KG1 (cell line): ENCODE data around the gene NFYA.
A peak's percentile ranks its signal among the peaks of the same experiment; 100 is the strongest.

ENCODE experiments used
- DNase-seq: peaks from one replicate; lab custom pipeline; 2025; lab: John Stamatoyannopoulos, UW

NFYA gene

DNA sequence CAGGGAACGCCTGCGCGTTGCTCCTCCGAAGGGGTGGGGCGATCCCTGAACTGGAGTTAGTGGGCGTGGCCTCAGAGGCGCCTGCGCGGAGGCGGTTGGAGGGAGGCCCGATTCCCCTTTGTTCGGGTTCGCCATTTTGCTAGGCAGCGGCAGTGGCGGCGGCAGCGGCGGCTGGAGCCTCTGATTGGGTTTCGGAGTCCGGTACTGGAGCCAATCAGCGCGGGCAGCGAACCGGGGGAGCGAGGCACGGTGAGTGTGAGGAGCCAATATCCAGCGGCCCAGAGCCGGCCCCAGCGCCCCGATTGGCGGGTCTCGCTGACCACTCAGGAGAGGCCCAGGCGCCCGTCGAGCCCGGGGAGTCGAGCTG is at the start of gene NFYA:
NFYA (plus strand) TSS at position 139 of the 367 bp plus-strand sequence. CDS start 6,116 bp downstream, outside the sequence.
- peak; percentile 100 for DNase-seq

DNA sequence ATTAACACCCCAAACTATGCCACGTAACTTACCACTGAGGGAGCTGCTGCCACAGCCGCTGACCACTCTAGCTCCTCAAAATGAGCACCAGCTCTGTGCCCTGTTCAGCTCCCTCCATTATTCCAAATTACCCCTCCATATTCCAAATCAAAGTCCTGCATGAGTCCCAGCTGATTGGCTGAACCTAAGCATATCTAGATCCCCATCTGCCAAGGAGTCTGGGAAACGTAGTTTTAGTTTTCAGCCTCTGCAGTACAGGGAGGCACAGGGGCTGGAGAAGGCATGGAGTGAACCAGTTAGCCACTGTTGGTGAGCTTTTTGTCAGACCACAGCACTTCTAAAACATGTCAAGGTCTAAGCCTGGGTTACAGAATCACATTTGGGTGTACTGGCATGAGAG is 49.7 kb upstream of the NFYA start:
- DNase-seq: no peak

DNA sequence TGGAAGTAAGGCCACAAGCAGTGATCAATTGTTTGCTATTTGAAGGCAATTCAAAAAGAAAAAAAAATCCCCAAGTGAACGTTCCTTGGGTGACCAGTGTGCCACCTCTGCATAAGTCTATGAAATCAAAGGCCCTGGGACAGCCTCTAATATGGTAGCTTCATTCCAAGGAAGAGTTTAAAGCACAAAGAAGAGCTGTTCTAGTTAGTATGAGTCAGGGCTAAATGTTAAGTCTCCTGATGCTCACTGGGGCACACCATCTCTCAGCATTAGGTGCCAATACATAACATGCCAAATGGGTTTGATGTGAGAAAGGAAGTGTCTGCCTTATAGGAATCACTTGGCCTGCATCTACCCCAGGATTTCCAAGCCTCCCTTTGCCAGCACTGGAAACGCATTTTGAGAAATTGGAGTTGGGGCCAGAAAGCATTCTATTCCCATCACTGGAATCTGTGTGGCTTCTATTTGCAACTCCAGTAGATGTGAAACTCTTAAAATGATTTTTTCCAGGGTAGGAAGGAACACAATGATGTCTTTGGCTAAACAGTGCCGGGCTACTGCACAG is 46.7 kb upstream of the NFYA start:
- no peak for DNase-seq

DNA sequence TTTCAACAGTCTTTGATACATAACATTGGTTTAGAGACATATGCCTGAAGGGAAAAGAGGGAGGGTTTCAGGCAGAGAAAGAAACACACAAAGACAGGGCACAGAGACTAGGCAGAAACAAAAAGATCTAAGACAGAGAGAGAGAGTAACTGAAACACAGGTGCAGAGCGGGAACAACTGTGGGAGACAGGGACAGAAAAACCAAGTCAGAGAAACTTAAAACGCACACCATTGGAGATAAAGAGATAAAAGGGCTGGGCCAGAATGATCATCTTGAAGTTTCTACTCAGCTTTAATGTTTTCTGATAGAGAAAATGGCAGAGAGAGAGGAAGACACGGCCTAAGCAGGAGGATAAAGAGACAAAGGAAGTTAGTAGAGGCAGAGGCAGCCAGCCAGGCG is 45.5 kb upstream of the NFYA start:
- no peak for DNase-seq

DNA sequence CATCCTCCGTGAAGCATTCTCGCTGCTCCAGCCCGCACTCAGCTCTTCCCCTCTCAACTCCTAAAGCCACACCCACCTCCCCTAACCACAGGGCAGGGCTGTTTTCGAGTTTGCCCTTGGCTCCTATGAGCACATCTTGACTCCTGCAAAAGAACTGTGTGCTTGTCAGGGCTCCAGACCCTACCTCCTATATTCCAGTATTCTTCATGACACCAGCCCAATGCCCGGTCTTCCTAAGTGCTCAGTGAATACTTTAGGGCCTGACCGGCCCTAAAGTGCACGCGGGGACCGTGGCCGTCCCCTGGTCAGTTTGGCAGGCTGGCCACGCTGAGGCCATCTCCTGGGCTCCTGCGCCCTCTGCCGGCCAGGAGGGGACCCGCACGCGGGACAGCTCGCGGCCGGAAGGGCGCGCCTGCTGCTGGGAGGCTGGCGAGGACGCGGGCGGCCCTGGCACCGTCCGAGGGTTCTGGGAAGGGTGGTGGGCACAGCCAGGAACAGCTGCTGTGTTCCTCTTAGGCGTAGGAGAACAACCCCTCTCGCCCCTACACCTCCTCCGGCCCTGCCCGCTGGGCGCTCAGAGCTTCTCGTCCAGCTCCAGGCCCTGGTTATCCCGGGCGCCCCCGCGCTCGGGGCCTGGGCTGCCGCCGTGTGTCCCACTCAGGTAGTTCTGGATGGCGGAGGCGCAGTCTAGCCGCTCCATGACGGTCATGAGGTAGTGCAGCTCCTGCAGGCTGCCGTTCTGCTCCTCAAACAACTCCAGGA is 44.8 kb upstream of the NFYA start:
- peak; percentile 54 for DNase-seq

DNA sequence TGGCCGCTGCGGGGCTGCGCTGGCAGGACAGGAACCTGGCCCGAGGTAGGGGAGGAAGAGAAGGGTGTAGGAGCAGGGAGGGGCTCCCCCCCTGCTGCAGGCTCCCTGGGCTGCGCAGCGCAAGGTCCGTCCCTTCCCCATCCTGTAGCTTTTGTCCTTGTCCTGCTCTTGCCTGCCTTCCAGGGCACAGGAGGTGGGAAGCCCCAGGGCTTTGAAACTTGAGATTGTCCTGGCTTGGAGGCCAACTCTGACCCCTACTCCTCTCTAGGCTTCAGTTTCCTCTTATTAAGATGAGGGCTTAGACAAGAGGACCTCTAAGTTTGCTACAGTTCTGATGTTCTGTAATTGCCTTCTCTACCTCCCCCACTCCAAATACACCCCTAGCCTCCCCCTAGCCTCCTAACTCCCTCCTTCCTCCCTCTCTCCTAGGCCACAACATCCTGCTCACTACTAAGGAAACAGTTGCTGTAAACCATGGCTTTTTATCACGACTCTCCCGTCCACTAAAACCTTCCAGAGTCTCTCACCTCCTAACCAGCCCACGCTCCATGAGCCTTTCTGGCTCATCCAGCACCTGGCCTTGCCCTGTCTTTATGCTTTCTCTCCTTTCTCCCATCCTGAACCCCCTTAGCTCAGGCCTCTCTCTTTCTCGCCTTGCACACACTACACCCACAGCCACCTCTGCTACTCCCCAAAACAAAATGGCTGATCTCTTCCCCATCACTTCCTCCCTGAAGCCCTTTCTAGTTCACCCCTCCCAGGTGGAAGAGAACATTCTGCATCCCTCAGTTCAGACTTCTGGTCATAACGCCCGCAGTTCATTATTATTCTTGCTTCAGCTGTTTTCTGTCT is 44.0 kb upstream of the NFYA start:
- DNase-seq: no peak

DNA sequence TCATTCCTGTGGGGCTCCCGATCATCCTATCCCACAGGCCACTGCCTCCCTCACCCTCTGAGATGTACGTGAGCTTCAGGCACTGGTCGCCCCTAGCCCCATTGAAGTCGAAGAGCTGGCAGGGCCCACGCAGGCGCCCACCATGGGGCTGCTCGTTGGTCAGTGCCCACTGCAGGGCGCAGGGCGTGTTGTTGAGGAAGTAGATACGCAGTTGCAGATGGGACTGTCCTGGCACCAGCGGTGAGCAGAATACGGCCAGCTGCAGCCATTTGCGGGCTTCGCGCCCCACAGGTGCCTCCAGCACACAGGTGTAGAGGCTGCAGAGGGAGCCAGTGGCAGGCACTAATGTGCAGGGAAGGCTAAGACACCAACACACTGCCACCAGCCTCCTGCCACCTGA is 39.9 kb upstream of the NFYA start:
- DNase-seq: no peak

DNA sequence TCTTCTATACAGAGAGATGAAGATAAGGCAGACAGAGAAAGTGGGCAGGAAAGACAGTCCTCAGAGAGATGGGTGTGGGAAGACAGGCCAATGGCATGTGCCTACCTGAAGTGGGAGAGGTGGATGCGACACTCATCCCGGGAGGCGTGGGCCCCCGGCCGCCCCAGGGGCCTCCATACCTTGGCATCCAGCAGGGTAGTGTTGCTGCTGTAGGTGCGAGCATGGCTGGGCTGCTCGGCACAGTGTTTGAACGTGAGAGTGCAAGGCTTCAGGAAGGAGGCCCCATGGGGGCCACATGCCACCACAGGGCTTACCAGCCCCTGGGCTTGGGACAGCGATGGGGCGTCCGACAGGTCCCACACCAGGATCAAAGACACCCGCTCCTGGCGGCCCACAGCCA is 39.0 kb upstream of the NFYA start:
- DNase-seq: no peak

DNA sequence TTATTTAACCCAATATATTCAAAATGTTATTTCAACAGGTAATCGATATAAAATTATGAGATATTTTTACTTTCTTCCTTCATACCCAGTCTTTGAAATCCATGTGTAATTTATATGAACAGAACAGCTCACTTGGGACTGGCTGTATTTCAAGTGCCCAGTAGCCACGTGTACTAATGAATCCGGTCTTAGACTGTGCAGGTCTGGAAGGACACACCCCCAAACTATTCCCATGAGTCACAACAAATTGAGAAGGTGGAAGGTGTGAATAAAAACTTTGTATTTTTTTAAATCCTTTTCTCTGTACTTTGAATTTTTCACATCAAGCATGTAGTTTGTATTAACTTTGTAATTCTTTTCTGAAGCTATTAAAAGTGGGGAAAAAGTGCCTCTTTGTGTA is 36.6 kb upstream of the NFYA start:
- DNase-seq: no peak

DNA sequence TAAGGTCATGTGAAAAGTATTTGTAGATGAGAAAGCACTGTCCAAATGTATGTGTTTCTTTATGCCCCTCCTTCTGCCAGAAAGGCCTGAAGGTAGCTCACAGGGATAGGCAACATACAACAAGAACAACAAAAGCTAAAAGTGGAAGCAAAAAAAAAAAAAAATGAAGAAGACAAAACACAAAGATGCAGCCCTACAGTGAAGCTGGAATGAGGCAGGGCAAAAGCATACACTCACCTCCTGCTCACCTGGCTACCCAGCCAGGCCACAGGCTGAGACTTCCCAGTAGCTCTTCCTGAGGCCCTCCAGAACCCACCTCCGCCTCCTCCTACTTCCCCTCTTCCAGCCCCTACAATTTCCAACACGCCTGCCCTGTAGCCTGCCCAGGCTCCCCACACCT is 36.2 kb upstream of the NFYA start:
- no peak for DNase-seq

DNA sequence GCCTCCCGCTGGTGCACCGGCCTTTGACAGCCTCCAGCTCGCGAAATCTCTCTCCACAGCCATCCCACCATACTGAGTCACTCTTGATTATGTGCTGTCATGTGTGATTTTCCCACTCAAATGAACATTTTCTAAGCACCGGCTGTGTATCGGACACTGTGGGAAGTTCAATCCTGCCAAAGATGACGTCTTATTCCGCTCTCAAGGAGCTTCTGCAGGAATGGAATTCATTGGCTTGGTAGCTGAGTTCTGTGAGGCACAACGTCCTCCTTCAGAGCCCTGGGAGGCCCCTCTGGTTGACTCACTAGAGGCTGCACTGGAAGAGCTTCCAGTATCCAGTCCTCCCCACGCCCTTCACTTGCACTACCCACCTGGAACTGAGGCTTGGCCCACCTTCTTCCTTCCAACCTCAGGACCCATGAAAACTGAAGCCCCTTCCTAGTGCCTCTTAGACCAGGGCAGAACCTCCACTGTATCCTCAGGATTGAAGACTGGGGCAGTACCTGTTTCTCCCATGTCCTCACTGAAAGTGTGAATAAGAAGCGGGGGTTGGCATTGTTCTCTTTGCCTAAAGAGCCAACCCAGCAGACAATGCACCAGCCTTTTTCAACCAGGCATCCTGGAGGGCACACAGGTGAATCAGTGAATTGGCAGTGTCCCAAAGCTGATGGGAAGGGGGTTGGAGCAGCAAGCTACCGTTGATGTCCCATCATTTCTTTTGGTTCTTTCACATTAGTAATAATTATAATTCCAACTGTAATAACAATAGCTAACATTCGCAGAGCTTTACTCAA is 35.5 kb upstream of the NFYA start:
- no peak for DNase-seq

DNA sequence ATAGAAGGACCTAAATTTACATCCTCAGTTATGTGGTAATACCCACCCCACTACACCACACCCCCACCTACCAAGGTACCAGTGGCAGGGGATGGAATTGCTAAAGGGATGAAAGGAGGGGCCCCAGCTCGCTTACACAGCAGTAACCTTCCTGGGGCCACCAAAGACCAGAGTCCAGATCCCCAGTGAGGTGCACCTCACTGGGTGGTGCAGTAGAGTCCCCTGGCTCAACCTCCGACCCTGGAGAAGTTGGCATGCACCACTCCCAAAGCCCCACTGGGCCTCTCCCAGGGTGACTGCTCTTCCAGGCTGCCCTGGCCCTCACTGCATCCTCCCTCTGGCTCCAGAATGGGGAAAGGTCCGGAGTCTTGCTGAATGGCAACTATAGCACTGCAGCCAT is 34.6 kb upstream of the NFYA start:
- DNase-seq: no peak

DNA sequence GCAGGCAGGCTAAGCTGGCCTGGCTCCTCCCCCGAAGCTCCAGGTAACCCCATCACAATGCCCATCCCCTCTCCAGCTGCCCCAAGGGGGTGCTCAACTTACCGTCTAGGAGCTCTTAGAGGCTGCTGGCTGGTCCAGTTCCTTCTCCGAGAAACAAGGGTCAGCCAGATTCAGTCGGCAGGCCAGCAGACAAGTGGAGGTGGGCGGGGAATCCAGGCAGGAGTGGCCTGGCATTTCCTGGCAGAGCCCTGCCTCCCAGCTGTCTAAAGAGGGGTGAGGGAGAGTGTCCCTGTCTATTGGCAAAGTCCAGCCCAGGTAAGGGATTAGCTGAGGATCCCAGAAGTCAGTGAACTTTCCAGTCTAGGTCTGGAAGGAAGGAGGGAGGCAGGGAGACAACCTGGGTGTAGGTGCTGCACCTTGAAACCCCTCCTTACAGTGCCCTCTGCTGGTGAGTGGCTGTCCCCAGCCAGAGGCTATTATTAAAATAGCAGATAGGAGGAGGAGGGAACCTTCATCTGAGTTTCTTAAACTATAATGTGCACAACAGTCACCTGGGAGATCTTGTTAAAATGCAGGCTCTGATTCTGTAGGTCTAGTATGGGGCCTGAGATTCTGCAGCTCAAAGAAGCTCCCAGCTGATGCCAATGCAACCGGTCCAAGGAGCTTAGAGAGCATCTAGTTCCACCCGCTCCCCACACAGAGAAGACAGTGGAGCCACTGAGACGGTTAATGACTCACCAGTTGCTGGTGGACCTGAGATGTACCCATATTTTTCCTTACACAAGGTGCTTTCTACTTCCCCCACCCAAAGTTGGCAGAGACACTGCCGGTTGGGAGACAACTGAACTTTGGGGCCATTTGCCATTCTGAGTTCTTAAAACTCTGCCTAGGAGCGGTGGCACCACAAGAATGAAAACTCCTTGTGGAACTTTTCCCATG is 33.4 kb upstream of the NFYA start, which contains the start of gene UNC5CL:
UNC5CL (minus strand) TSS at position 162 of the 939 bp plus-strand sequence. CDS start 4,147 bp downstream, outside the sequence.
- DNase-seq: no peak

DNA sequence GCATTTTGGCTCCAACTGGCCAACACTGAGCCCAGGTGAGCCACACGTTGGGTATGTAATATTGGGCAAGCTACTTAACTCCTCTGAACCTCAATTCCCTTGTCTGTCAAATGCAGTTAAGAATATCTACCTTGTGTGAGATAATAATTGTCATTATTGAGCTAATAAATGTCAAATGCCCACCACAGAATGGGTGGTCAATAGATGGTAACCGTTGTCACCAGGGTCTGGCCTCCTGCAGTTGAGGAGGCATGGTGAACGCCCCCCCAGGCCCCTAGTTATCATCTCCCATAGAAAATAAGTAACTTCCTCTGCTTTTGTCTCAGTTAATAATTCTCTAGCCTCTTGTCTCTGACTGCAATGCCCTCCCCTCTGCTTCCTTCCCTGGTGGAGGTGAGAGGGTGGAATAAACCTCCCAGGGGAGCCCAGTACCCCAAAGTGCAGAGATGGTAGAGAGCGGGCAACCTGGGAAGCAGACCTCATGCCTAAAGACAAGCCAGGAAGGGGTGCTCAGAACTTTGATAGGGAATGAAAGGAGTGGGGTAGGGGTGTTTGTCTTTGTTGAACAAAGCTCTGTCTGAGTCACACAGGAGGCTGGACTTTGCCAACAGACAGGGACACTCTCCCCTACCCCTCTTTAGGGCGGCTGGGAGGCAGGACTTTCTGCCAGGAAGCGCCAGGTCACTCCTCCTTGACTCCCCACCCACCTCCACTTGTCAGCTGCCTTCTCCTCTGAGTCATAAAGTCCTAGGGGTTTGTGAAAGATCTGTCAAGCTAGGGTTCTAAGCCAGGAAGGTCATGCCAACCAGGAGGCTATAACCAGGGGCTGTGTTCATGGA is 32.5 kb upstream of the NFYA start:
- no peak for DNase-seq

DNA sequence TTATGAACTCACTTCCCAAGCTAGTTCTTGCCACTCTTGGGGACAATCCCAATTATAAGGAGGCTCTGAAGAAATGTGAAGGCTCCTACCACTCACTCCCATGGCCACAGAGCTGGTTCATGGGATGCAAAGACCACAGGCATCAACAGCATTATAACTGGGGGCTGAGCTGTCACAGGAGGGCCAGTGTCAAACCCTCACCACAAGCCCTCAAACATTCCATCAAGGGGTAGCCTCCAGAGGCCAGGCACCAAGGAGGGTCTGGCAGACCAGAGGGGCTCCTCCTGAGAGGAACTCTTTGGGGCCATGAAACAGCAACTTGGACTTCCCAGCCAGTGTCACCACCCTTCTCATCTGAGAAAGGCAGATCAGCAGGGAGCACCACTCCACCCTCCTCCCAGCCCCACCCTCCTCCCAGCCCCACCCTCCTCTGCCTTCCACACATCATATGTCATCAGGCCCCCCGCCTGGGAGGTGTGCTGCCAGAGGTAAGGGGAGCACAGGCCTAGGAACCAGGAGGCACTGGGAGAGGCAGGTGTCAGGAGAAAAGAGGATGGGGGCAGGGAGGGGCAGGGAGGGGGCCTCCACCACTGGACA is 31.7 kb upstream of the NFYA start:
- DNase-seq: no peak

DNA sequence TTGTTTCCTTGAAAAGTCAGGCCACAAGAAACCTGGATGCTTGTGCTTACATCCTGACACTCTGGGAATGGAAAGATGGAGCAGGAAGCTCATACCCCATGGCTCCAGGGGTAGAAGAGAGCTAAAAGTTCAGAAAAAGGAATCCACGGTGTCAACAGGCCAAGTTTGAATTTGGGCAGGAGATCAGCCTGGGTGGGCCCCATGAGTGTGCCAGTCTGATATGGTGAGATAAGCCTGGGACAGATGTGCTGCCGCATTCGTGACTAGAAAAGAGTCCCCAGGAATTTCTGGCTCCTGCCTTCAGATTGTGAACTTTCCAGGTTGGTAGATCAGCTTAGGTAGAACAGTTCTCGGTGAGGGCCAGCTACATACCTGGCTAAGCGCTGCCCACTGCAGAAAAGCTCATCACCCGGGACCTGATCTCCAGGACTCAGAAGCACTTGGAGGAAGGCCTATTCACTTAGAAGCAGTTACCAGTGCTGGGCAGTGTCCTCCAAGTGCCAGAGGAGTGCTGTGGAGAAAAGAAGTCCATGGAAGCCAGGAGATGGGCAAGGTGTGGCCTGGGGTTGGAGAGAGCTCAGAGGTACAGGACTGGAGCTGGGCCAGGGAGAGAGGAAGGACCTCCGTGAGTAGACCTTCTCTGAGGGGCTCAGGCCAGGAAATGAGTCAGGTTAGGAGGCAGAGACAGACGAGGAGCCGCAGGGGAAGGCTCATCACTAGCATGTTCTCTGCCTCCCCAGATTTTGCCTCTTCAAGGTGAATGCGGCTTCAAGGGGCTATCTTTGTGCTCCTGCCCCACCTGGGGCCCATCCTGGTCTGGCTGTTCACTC is 30.3 kb upstream of the NFYA start, which contains the start of gene TSPO2:
TSPO2 (plus strand) TSS at position 242 of the 830 bp plus-strand sequence; CDS start at position 761, 519 bp downstream.
- no peak for DNase-seq

DNA sequence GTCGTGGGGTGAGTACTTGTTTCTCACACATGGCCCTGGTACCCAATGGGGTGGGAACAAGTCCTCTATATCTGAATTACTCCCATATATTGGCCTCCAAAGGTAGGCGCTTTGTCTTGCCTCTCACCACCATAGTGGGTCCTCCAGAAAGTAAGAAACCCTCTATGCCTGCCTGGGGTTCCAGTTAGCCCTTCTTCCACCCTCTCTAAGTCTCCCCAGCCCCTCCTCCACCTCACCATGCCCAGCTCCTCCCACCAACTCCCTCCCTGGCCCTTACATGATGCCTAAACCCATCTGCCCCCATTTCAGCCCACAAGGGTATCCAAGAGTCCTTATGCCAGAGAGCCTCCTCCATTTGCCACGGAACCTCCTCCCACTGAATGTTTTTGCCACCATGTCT is 29.6 kb upstream of the NFYA start:
- no peak for DNase-seq

DNA sequence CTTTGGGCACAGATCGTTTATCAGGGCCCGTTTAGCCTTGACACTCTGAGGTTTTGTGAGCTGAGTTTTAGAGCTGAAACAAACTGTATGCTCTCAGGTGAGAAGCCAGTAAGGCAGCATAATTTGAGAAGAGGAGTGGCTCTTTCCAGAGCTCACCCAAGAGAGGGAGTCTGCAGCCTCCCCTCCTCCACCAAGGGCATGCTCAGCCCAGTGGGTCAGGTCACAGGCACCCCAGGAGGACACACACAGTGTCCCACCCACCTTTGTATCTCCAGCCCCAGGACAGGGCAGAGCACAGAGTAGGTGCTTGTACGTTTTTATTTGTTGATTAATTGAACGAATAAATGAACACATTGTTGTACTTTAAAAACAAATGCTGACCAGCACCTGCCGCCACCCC is 27.1 kb upstream of the NFYA start:
- no peak for DNase-seq

DNA sequence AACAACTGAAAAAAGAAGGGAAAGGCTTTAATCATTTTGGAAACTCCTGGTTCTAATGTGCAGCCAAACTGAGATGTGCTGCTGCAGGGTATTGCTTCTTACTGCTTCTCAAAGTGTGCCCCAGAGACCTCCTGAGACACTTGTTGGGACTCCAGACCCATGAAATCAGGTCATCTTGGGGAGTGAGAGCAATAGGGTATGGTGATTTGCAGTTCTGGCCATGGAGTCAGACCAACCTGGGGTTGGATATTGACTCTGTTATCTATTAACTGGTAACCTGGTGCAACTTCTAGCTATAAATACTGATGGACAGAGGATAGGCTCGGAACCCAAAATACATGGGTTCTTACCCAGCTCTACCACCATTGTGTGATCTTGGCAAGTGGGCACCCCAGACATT is 26.7 kb upstream of the NFYA start:
- no peak for DNase-seq
